Measurements from ENCODE around the gene VIPR2. TPM values are rescaled to one million over a fixed set of nuclear protein-coding genes. Genes with fewer than 3 reads are reported as not detected.

Gene VIPR2
- total and polyA plus RNA-seq, 11 donors, result 3.3 to 27.0 (median 18.5) TPM

- TF ChIP-seq CTCF (IDR thresholded peaks at IDR 0.05) (no peak), POLR2A (IDR thresholded peaks at IDR 0.05) (no peak)
- H3K4me1 ChIP-seq, result no peaks in the 10 kb centered on the region
- DNase-seq (no peak), ATAC-seq (no peak)
- no peak overlapping the region for H3K4me3 ChIP-seq
- no peaks in the 10 kb centered on the region for H3K36me3 ChIP-seq
- H3K9me3 ChIP-seq, result peaks cover 0 to 6% (median 0%) of the 10 kb centered on the region in 12 donors
- intact Hi-C loops (cut with DNase I), result no loop called here
- 88 to 92% (median 91%) methylated on average over 11 to 12 of the region's 12 CpGs for WGBS, 4 donors
- H3K27me3 ChIP-seq, result peaks cover 0 to 83% (median 37%) of the 10 kb centered on the region in 9 donors
- H3K27ac ChIP-seq, result no peak overlapping the region
These were observed 151.1 kb downstream of the VIPR2 start for GRCh38 chr7:158993591-158993990.

- no peak overlapping the region for H3K27ac ChIP-seq
- no peak for ATAC-seq
- DNase-seq, result no peak
- peaks cover 0 to 6% (median 0%) of the 10 kb centered on the region in 12 donors for H3K9me3 ChIP-seq
- H3K4me1 ChIP-seq, result no peaks in the 10 kb centered on the region
- no peak for TF ChIP-seq CTCF (IDR thresholded peaks at IDR 0.05)
- TF ChIP-seq POLR2A (IDR thresholded peaks at IDR 0.05), result no peak
- no peaks in the 10 kb centered on the region for H3K36me3 ChIP-seq
- WGBS, 4 donors, result 10 to 30% (median 20%) methylated on average over 13 to 28 of the region's 28 CpGs
- peaks cover 0 to 83% (median 37%) of the 10 kb centered on the region in 9 donors for H3K27me3 ChIP-seq
- no peak overlapping the region for H3K4me3 ChIP-seq
- intact Hi-C loops (cut with DNase I), result no loop called here
These were observed 151.9 kb downstream of the VIPR2 start for GRCh38 chr7:158992759-158993158.

GRCh38 chr7:158991824-158992621, 152.6 kb downstream of the VIPR2 start:
- peaks cover 0 to 6% (median 0%) of the 10 kb centered on the region in 12 donors for H3K9me3 ChIP-seq
- no peak overlapping the region for H3K27ac ChIP-seq
- no peaks in the 10 kb centered on the region for H3K36me3 ChIP-seq
- ATAC-seq (no peak), DNase-seq (no peak)
- H3K27me3 ChIP-seq, result peaks cover 0 to 76% (median 35%) of the 10 kb centered on the region in 9 donors
- no peak for TF ChIP-seq POLR2A (IDR thresholded peaks at IDR 0.05)
- TF ChIP-seq CTCF (IDR thresholded peaks at IDR 0.05), result no peak
- intact Hi-C loops (cut with DNase I), result no loop called here
- H3K4me1 ChIP-seq, result no peaks in the 10 kb centered on the region
- WGBS, 4 donors, result 41 to 55% (median 47%) methylated on average over 16 to 21 of the region's 21 CpGs
- no peak overlapping the region for H3K4me3 ChIP-seq

- Histone ChIP-seq H3K4me3 (no peak overlapping the region), H3K4me1 (no peaks in the 10 kb centered on the region), H3K27ac (no peak overlapping the region), H3K27me3 (peaks cover 0 to 51% (median 22%) of the 10 kb centered on the region in 9 donors), H3K9me3 (peaks cover 0 to 6% (median 0%) of the 10 kb centered on the region in 12 donors), H3K36me3 (no peaks in the 10 kb centered on the region)
- WGBS, 4 donors, result 54 to 77% (median 70%) methylated on average over 2 of the region's 2 CpGs
- intact Hi-C loops (cut with DNase I), result no loop called here
- TF ChIP-seq CTCF (IDR thresholded peaks at IDR 0.05), result no peak
- TF ChIP-seq POLR2A (IDR thresholded peaks at IDR 0.05), result no peak
- no peak for ATAC-seq
- DNase-seq, result no peak
These were observed 155.7 kb downstream of the VIPR2 start for GRCh38 chr7:158988996-158989395.
